Lower lobe of right lung (tissue), 2 donors: ENCODE measurements around the gene NFASC. TPM values are rescaled to one million over a fixed set of nuclear protein-coding genes. Genes with fewer than 3 reads are reported as not detected.

Experiments used
- ATAC-seq, 2 donors: fragments of 200-7000 bp; cut with Tn5 transposase; one replicate each; pipeline ENCODE4 v1.9.1; 2020 to 2022; ENCODE audit warnings: mild to moderate bottlenecking in 2 of 2, moderate library complexity in 2 of 2
- DNase-seq: peaks from one replicate; pipeline ENCODE4 v3.0.0-alpha.2; 2020
- H3K27ac ChIP-seq: fragments of 200-600 bp; one replicate; pipeline ENCODE4 v1.8.0; 2022
- H3K27me3 ChIP-seq: fragments of 200-600 bp; one replicate; pipeline ENCODE4 v1.8.0; 2022; ENCODE audit warnings: low read depth
- H3K36me3 ChIP-seq: fragments of 200-600 bp; one replicate; pipeline ENCODE4 v1.8.0; 2022; ENCODE audit warnings: mild to moderate bottlenecking
- H3K4me1 ChIP-seq: fragments of 200-600 bp; one replicate; pipeline ENCODE4 v1.8.0; 2022
- H3K4me3 ChIP-seq: fragments of 200-600 bp; one replicate; pipeline ENCODE4 v1.8.0; 2022; ENCODE audit warnings: mild to moderate bottlenecking
- H3K9me3 ChIP-seq: fragments of 200-600 bp; one replicate; pipeline ENCODE4 v1.8.0; 2022
- CTCF ChIP-seq: fragments of 200-600 bp; IDR thresholded peaks from one replicate; pipeline ENCODE4 v1.8.0; 2022; ENCODE audit warnings: antibody characterized with exemption, mild to moderate bottlenecking
- intact Hi-C: fragments of 100-400 bp; cut with DNase I; formaldehyde crosslinking; loops from one replicate; pipeline ENCODE4 v1.11.0; 2022
- total RNA-seq: library from RNA; stranded (reverse); fragmentation: NEBNext Ultra II Directional; extraction: Animal tissue kit (Norgen Biotek cat#: 25700); gene quantifications from one replicate; pipeline ENCODE4 v1.2.1, GENCODE V29; 2021
- donor health status: DM: no; HTN: yes; CAD: no; lungs with severe emphysema.

The NFASC gene
- total RNA-seq, 1 donor from 2014 or later = 12.2 TPM

- no peaks in the 10 kb centered on the region for H3K36me3 ChIP-seq
- ATAC-seq = no peak
- intact Hi-C loops = no loop called here
Observed at GRCh38 chr1:204891860-204892259, 21.2 kb downstream of the NFASC start.

GRCh38 chr1:204894031-204894430 lies 23.4 kb downstream of the NFASC start:
- TF ChIP-seq CTCF = no peak
- no peaks in the 10 kb centered on the region for H3K36me3 ChIP-seq
- H3K9me3 ChIP-seq = no peaks in the 10 kb centered on the region
- H3K27ac ChIP-seq = no peak overlapping the region
- H3K27me3 ChIP-seq = peaks cover 7% of the 10 kb centered on the region
- intact Hi-C loops = no loop called here
- no peaks in the 10 kb centered on the region for H3K4me1 ChIP-seq
- no peak overlapping the region for H3K4me3 ChIP-seq
- ATAC-seq (no peak), DNase-seq (no peak)

More at GRCh38 chr1:204891860-204892259, 21.2 kb downstream of the NFASC start:
- Histone ChIP-seq H3K9me3 (no peaks in the 10 kb centered on the region), H3K4me1 (no peaks in the 10 kb centered on the region), H3K27me3 (peaks cover 7% of the 10 kb centered on the region), H3K4me3 (no peak overlapping the region), H3K27ac (no peak overlapping the region)
- no peak for DNase-seq
- no peak for TF ChIP-seq CTCF

- Histone ChIP-seq H3K36me3 (no peaks in the 10 kb centered on the region), H3K4me3 (no peak overlapping the region), H3K4me1 (no peaks in the 10 kb centered on the region), H3K27me3 (peaks cover 7% of the 10 kb centered on the region), H3K27ac (no peak overlapping the region), H3K9me3 (no peaks in the 10 kb centered on the region)
- intact Hi-C loops = no loop called here
- TF ChIP-seq CTCF = no peak
- no peak for DNase-seq
- no peak for ATAC-seq
Observed at GRCh38 chr1:204894606-204895005, 23.9 kb downstream of the NFASC start.

- intact Hi-C loops = no loop called here
- TF ChIP-seq CTCF = no peak
- Histone ChIP-seq H3K27me3 (peaks cover 12% of the 10 kb centered on the region), H3K36me3 (no peaks in the 10 kb centered on the region), H3K4me1 (no peaks in the 10 kb centered on the region), H3K9me3 (no peaks in the 10 kb centered on the region), H3K27ac (no peak overlapping the region), H3K4me3 (no peak overlapping the region)
- ATAC-seq = no peak
- no peak for DNase-seq
Observed at GRCh38 chr1:204896023-204896422, 25.4 kb downstream of the NFASC start.

- H3K27ac ChIP-seq = no peak overlapping the region
- intact Hi-C loops = no loop called here
- peaks cover 12% of the 10 kb centered on the region for H3K27me3 ChIP-seq
- H3K4me1 ChIP-seq = no peaks in the 10 kb centered on the region
- no peak for ATAC-seq
- no peak for DNase-seq
- no peaks in the 10 kb centered on the region for H3K9me3 ChIP-seq
- no peak overlapping the region for H3K4me3 ChIP-seq
- H3K36me3 ChIP-seq = no peaks in the 10 kb centered on the region
- TF ChIP-seq CTCF = no peak
Observed at GRCh38 chr1:204896787-204897469, 26.3 kb downstream of the NFASC start.
